A673 (cell line): ENCODE results near the gene COL4A2.

Experiments used
- CTCF ChIP-seq: fragments of 300-800, 200-600 bp; sonication (generic); conservative IDR thresholded peaks from 2 replicates; pipeline ENCODE4 v1.5.1; 2017; ENCODE audit warnings: low read depth, mild to moderate bottlenecking, antibody characterized with exemption, low read length, moderate library complexity, mixed read lengths
- EZH2 ChIP-seq: fragments of 200-600 bp; sonication (generic); IDR thresholded peaks from 2 replicates; pipeline ENCODE4 v1.6.1; 2017; ENCODE audit warnings: borderline replicate concordance, low read depth, mild to moderate bottlenecking, mixed read lengths, antibody characterized with exemption, low read length; ENCODE audit not compliant: poor library complexity, severe bottlenecking

- TF ChIP-seq CTCF (no peak), EZH2 (no peak)
Measured at GRCh38 chr13:110353339-110353977, 46.4 kb downstream of the COL4A2 start.
